Neural crest cell (in vitro differentiated cells): ENCODE results near the gene USP40. TPM values are rescaled to one million over a fixed set of nuclear protein-coding genes. Genes with fewer than 3 reads are reported as not detected.

ENCODE experiments used
- DNase-seq: peaks from one replicate; pipeline ENCODE4 v3.0.0; 2021; ENCODE audit warnings: low read depth, mixed read lengths, low spot score
- H3K27ac Mint-ChIP-seq: one replicate; pipeline ENCODE4 v1.8.0; 2021; ENCODE audit warnings: mild to moderate bottlenecking, mixed read lengths; ENCODE audit not compliant: unreplicated experiment
- H3K27me3 Mint-ChIP-seq: 2 replicates; pipeline ENCODE4 v1.8.0; 2021; ENCODE audit warnings: low read depth, mild to moderate bottlenecking, mixed read lengths
- H3K36me3 Mint-ChIP-seq: 2 replicates; pipeline ENCODE4 v1.8.0; 2021; ENCODE audit warnings: low read depth, mild to moderate bottlenecking, mixed read lengths
- H3K4me1 Mint-ChIP-seq: 2 replicates; pipeline ENCODE4 v1.8.0; 2021; ENCODE audit warnings: mixed read lengths
- H3K4me3 Mint-ChIP-seq: one replicate; pipeline ENCODE4 v1.8.0; 2021; ENCODE audit warnings: mild to moderate bottlenecking, mixed read lengths
- H3K9me3 Mint-ChIP-seq: 2 replicates; pipeline ENCODE4 v1.8.0; 2021; ENCODE audit warnings: mixed read lengths
- total RNA-seq: library from RNA; stranded (reverse); gene quantifications from 2 replicates; pipeline ENCODE4 v1.2.1, GENCODE V29; 2021
- TF ChIP-seq, protein P1 (sequence below): fragments of 200-600 bp; sonication (generic); conservative IDR thresholded peaks from 2 replicates; pipeline ENCODE4 v1.5.0; 2021; ENCODE audit warnings: antibody characterized with exemption, mild to moderate bottlenecking

The USP40 gene
- total RNA-seq, 1 donor from 2014 or later, result 25.3 TPM

DNA sequence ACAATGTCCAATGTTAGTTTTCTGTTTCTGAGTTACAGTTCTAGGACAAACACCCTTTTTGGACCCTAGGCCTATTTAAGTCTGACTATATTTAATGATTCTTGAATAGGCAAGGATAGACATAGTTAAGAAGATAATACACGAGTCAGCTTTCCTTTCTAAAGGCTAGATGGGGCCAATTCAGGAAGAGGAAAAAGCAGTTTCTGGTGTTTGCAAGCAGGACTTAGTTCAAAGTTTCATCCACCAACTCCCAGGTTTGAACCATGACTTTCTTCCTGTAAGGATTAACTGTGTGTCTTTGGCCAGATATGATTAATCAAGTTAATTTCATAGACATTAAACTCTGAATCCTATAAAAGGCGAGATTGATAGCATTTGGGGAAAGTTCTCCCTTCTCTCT, 66.7 kb downstream of the USP40 start:
- no peak for DNase-seq
- Mint-ChIP-seq H3K27me3 (no peaks in the 10 kb centered on the region), H3K4me3 (no peak overlapping the region), H3K9me3 (peaks cover 14% of the 10 kb centered on the region), H3K4me1 (no peaks in the 10 kb centered on the region), H3K27ac (no peak overlapping the region), H3K36me3 (peaks cover 41% of the 10 kb centered on the region)
- TF ChIP-seq, protein P1, sequence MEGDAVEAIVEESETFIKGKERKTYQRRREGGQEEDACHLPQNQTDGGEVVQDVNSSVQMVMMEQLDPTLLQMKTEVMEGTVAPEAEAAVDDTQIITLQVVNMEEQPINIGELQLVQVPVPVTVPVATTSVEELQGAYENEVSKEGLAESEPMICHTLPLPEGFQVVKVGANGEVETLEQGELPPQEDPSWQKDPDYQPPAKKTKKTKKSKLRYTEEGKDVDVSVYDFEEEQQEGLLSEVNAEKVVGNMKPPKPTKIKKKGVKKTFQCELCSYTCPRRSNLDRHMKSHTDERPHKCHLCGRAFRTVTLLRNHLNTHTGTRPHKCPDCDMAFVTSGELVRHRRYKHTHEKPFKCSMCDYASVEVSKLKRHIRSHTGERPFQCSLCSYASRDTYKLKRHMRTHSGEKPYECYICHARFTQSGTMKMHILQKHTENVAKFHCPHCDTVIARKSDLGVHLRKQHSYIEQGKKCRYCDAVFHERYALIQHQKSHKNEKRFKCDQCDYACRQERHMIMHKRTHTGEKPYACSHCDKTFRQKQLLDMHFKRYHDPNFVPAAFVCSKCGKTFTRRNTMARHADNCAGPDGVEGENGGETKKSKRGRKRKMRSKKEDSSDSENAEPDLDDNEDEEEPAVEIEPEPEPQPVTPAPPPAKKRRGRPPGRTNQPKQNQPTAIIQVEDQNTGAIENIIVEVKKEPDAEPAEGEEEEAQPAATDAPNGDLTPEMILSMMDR, result no peak

DNA sequence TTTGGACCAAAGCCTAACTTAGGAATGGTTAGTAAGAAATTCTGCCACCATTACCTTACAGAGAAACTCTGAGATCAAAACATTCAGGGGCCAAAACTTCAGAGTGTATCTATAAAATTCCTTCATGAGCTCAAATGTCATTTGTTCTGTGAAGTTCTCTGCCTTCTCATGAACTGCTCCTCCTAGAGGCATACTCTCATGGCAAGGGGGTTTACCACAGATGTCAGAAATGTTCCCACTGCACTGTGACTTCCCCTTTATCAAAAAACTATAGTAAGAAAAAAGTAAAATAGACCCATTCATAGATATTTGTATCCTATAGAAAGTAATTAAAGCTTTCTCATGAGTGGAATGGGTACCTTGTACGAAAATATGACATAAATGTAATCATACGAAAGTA, 68.5 kb downstream of the USP40 start:
- Mint-ChIP-seq H3K27me3 (no peaks in the 10 kb centered on the region), H3K36me3 (peaks cover 26% of the 10 kb centered on the region), H3K4me1 (no peaks in the 10 kb centered on the region)

DNA sequence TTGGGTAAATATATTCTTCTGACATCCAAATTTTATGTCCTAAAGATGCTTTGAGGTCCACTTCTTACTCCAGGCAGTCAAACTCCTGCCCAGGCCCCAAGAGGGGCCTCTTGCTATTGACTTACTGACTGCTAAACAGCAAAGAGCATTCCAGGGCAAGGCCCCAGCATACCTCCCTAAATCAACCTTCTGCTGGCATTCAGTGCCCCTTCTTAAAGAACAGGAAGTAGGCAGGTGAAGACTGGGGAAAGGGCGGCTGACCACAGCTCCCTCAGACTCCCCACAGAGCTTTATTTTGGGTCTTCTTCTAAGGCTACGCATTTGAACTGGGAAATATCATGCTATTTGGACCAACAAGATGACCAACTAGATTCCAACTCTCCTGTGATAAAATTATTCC, 68.9 kb downstream of the USP40 start:
- Mint-ChIP-seq H3K9me3 (peaks cover 1% of the 10 kb centered on the region), H3K27me3 (no peaks in the 10 kb centered on the region), H3K4me3 (no peak overlapping the region), H3K27ac (no peak overlapping the region), H3K4me1 (no peaks in the 10 kb centered on the region), H3K36me3 (peaks cover 21% of the 10 kb centered on the region)
- no peak for DNase-seq
- TF ChIP-seq, protein P1, result no peak

More for the DNA sequence above, 68.5 kb downstream of the USP40 start:
- Mint-ChIP-seq H3K9me3 (peaks cover 3% of the 10 kb centered on the region), H3K27ac (no peak overlapping the region), H3K4me3 (no peak overlapping the region)
- TF ChIP-seq, protein P1, result no peak
- DNase-seq, result no peak

DNA sequence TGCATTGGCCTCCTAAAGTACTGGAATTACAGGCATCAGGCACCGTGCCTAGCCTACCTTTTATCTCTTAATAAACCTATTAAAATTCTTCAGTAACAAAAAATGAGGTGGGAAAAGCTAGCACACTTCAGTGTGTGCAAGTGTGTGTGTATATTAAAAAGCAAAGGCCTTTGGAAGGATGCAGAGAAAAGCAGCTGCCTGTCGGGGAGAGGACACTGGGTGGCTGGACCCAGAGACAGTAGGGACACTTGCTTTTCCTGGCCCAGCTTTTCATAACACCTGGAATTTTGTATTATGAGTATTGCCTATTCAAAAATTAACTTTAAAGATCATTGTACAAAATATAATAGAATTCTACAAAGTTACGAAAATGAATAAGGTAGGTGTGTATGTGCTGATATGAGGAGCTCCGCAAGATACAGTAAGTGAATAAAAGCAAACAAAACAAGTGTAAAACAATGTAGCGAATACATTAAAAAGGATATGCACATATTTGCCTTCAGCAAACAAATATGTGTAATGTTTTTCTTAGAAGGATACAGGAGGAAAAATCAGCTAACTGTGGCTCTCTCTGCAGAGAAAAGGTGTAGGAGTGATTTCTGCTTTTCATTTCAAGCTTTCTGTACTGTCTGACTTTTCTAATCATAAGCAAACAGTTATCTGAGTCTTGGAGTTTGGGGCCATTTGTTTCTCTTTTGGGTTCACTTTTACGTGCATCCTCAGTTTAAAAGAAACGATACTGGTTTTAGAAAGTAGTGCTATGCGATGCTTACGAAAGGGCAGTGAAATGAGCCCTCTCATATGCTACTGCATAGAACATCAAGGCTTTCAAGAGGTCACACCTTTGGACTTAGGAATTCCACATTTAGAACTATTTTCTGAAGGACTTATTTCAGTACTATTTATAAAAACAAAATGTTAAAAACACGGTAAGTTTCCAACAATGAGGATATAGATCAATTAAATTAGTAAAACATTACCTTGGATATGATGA, 70.8 kb downstream of the USP40 start:
- H3K4me1 Mint-ChIP-seq, result no peaks in the 10 kb centered on the region
- H3K36me3 Mint-ChIP-seq, result peaks cover 12% of the 10 kb centered on the region

DNA sequence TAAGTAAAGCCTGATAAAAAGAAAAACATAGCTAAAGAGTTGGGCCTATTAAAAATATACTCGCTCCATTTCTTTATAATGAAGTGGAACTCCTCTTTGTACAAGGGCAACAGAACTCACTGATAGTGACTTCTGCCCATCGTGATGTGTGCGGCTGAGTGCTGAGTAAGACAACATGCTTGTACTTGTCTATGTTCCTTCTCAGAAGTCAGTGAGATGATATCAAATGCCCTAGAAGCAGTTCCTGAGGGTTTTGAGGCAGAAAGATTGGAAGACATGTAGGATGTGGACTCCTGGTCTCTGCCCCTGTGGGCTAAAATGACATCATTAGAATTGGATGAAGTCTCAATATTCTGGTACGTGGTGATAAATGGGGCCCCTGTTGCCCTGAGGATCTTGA, 73.8 kb downstream of the USP40 start:
- Mint-ChIP-seq H3K4me1 (no peaks in the 10 kb centered on the region), H3K27ac (no peak overlapping the region)

More for the DNA sequence above, 70.8 kb downstream of the USP40 start:
- Mint-ChIP-seq H3K9me3 (no peaks in the 10 kb centered on the region), H3K27ac (no peak overlapping the region), H3K27me3 (no peaks in the 10 kb centered on the region), H3K4me3 (no peak overlapping the region)
- DNase-seq, result no peak
- TF ChIP-seq, protein P1, result no peak

More for the DNA sequence above, 73.8 kb downstream of the USP40 start:
- no peaks in the 10 kb centered on the region for H3K9me3 Mint-ChIP-seq
- no peak overlapping the region for H3K4me3 Mint-ChIP-seq
- DNase-seq, result no peak
- TF ChIP-seq, protein P1, result no peak
- peaks cover 9% of the 10 kb centered on the region for H3K36me3 Mint-ChIP-seq
- no peaks in the 10 kb centered on the region for H3K27me3 Mint-ChIP-seq
